MM.1S (cell line): ENCODE data around the gene TFDP1.

Experiments used
- DNase-seq: peaks from one replicate; pipeline ENCODE4 v3.0.0-alpha.2; 2015
- H2AFZ ChIP-seq: fragments of 300-600 bp; sonication (generic); 2 replicates; pipeline ENCODE4 v1.6.0; 2016; ENCODE audit warnings: antibody characterized with exemption, low read length
- H3F3A ChIP-seq: fragments of 300-600 bp; sonication (generic); 2 replicates; pipeline ENCODE4 v1.6.1; 2016; ENCODE audit warnings: mild to moderate bottlenecking, antibody characterized with exemption, low read length, moderate library complexity, mixed read lengths; ENCODE audit not compliant: insufficient read depth
- H3K27ac ChIP-seq: fragments of 300-600 bp; sonication (generic); 2 replicates; pipeline ENCODE4 v1.5.1; 2016; ENCODE audit warnings: mild to moderate bottlenecking, low read length
- H3K27me3 ChIP-seq: fragments of 300-600 bp; sonication (generic); replicated peaks from 2 replicates; pipeline ENCODE4 v1.6.0; 2016; ENCODE audit warnings: low read length; ENCODE audit not compliant: insufficient read depth
- H3K36me3 ChIP-seq: fragments of 300-600 bp; sonication (generic); replicated peaks from 2 replicates; pipeline ENCODE4 v1.6.1; 2016; ENCODE audit warnings: mild to moderate bottlenecking, low read length, mixed read lengths; ENCODE audit not compliant: insufficient read depth
- H3K4me1 ChIP-seq: fragments of 300-600 bp; sonication (generic); 2 replicates; pipeline ENCODE4 v1.6.1; 2016; ENCODE audit warnings: low read length, mixed read lengths
- H3K4me2 ChIP-seq: fragments of 300-600 bp; sonication (generic); 2 replicates; pipeline ENCODE4 v1.6.0; 2016; ENCODE audit warnings: low read depth, low read length
- H3K4me3 ChIP-seq: fragments of 300-600 bp; sonication (generic); 2 replicates; pipeline ENCODE4 v1.5.1; 2016; ENCODE audit warnings: low read length, mixed read lengths
- H3K79me2 ChIP-seq: fragments of 300-600 bp; sonication (generic); 2 replicates; pipeline ENCODE4 v1.6.1; 2016; ENCODE audit warnings: mixed run types, low read length, mixed read lengths
- H3K9ac ChIP-seq: fragments of 300-600 bp; sonication (generic); 2 replicates; pipeline ENCODE4 v1.6.1; 2016; ENCODE audit warnings: low read length, mixed read lengths
- H3K9me2 ChIP-seq: fragments of 300-600 bp; sonication (generic); replicated peaks from 2 replicates; pipeline ENCODE4 v1.6.1; 2016; ENCODE audit warnings: mild to moderate bottlenecking, low read length, mixed read lengths; ENCODE audit not compliant: insufficient read depth
- H3K9me3 ChIP-seq: fragments of 300-600 bp; sonication (generic); replicated peaks from 2 replicates; pipeline ENCODE4 v1.6.1; 2016; ENCODE audit warnings: mild to moderate bottlenecking, low read length, mixed read lengths; ENCODE audit not compliant: insufficient read depth
- H4K20me1 ChIP-seq: fragments of 300-600 bp; sonication (generic); 2 replicates; pipeline ENCODE4 v1.6.1; 2016; ENCODE audit warnings: mild to moderate bottlenecking, low read length, moderate library complexity, mixed read lengths; ENCODE audit not compliant: insufficient read depth
- CTCF ChIP-seq: fragments of 300-600 bp; sonication (generic); IDR thresholded peaks from 2 replicates; pipeline ENCODE4 v1.5.1; 2016; ENCODE audit warnings: antibody characterized with exemption, low read length, mixed read lengths
- EZH2 ChIP-seq: fragments of 300-600 bp; sonication (generic); optimal IDR thresholded peaks from 2 replicates; pipeline ENCODE3; 2017; ENCODE audit warnings: low read depth, mild to moderate bottlenecking, antibody characterized with exemption, low read length, mixed read lengths
- EZH2phosphoT487 ChIP-seq: fragments of 300-600 bp; sonication (generic); IDR thresholded peaks from 2 replicates; pipeline ENCODE4 v1.6.1; 2018; ENCODE audit warnings: antibody characterized with exemption, low read length

Gene TFDP1

GRCh38 chr13:113666951-113667701 lies 82.6 kb downstream of the TFDP1 start, which contains the start of gene GRK1:
TSS of gene GRK1 (plus strand) at chr13:113667219. CDS start at chr13:113667387, 168 bp downstream.
- no peaks in the 10 kb centered on the region for H4K20me1 ChIP-seq
- no peak within 1 kb of the TSS for H3K4me3 ChIP-seq
- H3F3A ChIP-seq = peaks cover 7% of the 10 kb centered on the region; the same call in 1 of the 2 replicates
- no peaks in the 10 kb centered on the region for H3K9me3 ChIP-seq
- H3K9ac ChIP-seq = no peak within 1 kb of the TSS
- no peak within 1 kb of the TSS for H2AFZ ChIP-seq
- H3K36me3 ChIP-seq = no peaks in the 10 kb centered on the region
- no peak for DNase-seq
- peaks cover 23% of the 10 kb centered on the region for H3K27me3 ChIP-seq
- TF ChIP-seq EZH2 (no peak), CTCF (no peak), EZH2phosphoT487 (no peak)
- no peaks in the 10 kb centered on the region for H3K9me2 ChIP-seq
- no peak within 1 kb of the TSS for H3K27ac ChIP-seq
- no peaks in the 10 kb centered on the region for H3K79me2 ChIP-seq
- H3K4me2 ChIP-seq = no peak within 1 kb of the TSS
- H3K4me1 ChIP-seq = no peaks in the 10 kb centered on the region

GRCh38 chr13:113667771-113668490 lies 83.4 kb downstream of the TFDP1 start:
- H2AFZ ChIP-seq = no peak overlapping the region
- no peaks in the 10 kb centered on the region for H3K4me1 ChIP-seq
- H3K27ac ChIP-seq = no peak overlapping the region
- no peaks in the 10 kb centered on the region for H3K36me3 ChIP-seq
- H3K4me2 ChIP-seq = no peak overlapping the region
- H3K9me2 ChIP-seq = no peaks in the 10 kb centered on the region
- no peaks in the 10 kb centered on the region for H3K9me3 ChIP-seq
- H4K20me1 ChIP-seq = no peaks in the 10 kb centered on the region
- DNase-seq = no peak
- no peak overlapping the region for H3K4me3 ChIP-seq
- H3K9ac ChIP-seq = no peak overlapping the region
- H3F3A ChIP-seq = peaks cover 7% of the 10 kb centered on the region; the same call in 1 of the 2 replicates
- no peaks in the 10 kb centered on the region for H3K79me2 ChIP-seq
- TF ChIP-seq EZH2 (no peak), EZH2phosphoT487 (no peak), CTCF (no peak)
- peaks cover 23% of the 10 kb centered on the region for H3K27me3 ChIP-seq

GRCh38 chr13:113668491-113668971 lies 84.0 kb downstream of the TFDP1 start:
- no peak overlapping the region for H3K27ac ChIP-seq
- no peak overlapping the region for H2AFZ ChIP-seq
- peaks cover 7% of the 10 kb centered on the region; the same call in 1 of the 2 replicates for H3F3A ChIP-seq
- TF ChIP-seq EZH2 (no peak), CTCF (no peak), EZH2phosphoT487 (no peak)
- no peaks in the 10 kb centered on the region for H3K9me3 ChIP-seq
- no peaks in the 10 kb centered on the region for H3K9me2 ChIP-seq
- H4K20me1 ChIP-seq = no peaks in the 10 kb centered on the region
- DNase-seq = no peak
- H3K4me1 ChIP-seq = no peaks in the 10 kb centered on the region
- H3K9ac ChIP-seq = no peak overlapping the region
- no peak overlapping the region for H3K4me2 ChIP-seq
- no peak overlapping the region for H3K4me3 ChIP-seq
- H3K36me3 ChIP-seq = no peaks in the 10 kb centered on the region
- no peaks in the 10 kb centered on the region for H3K79me2 ChIP-seq
- peaks cover 23% of the 10 kb centered on the region for H3K27me3 ChIP-seq
